Endothelial cell of umbilical vein (primary cell): ENCODE measurements around the gene OR2V1.

Experiments used
- EZH2 ChIP-seq: IDR thresholded peaks from 2 replicates; pipeline ENCODE4 v1.6.1; 2012; ENCODE audit warnings: borderline replicate concordance, low read depth, mild to moderate bottlenecking, moderate library complexity, low read length, inconsistent platforms; ENCODE audit not compliant: severe bottlenecking
- GATA2 ChIP-seq: IDR thresholded peaks from 2 replicates; pipeline ENCODE4 v1.7.0; 2011; ENCODE audit warnings: low read depth, mild to moderate bottlenecking, moderate library complexity, mixed read lengths, low read length; ENCODE audit not compliant: insufficient read length, insufficient read depth
- JUN ChIP-seq: IDR thresholded peaks from 2 replicates; pipeline ENCODE4 v1.6.1; 2011; ENCODE audit warnings: borderline replicate concordance, low read depth; ENCODE audit not compliant: insufficient read length, insufficient read depth
- MYC ChIP-seq: IDR thresholded peaks from one replicate; pipeline ENCODE4 v1.6.1; 2011; ENCODE audit warnings: mild to moderate bottlenecking, low read depth, low read length
- POLR2A ChIP-seq: IDR thresholded peaks from 2 replicates; pipeline ENCODE4 v1.6.1; 2012; ENCODE audit warnings: low read depth, mild to moderate bottlenecking, control low read depth, low read length
- POLR2AphosphoS5 ChIP-seq: IDR thresholded peaks from 2 replicates; pipeline ENCODE4 v1.6.1; 2012; ENCODE audit warnings: low read depth, mild to moderate bottlenecking, control low read depth, low read length, moderate library complexity; ENCODE audit not compliant: insufficient read depth
- TF ChIP-seq, protein P1 (sequence below), 2 donors: IDR thresholded peaks; 1 replicate in 1 of 2; 2 replicates in 1 of 2; pipeline ENCODE4 v1.5.1; 2011; ENCODE audit warnings: low read length in 2 of 2, mild to moderate bottlenecking in 2 of 2, moderate library complexity in 2 of 2, control low read depth in 1 of 2, inconsistent platforms in 1 of 2, low read depth in 1 of 2; ENCODE audit not compliant: insufficient read depth in 1 of 2; ENCODE audit errors: extremely low read depth in 1 of 2
- TF ChIP-seq, protein P2 (sequence below): IDR thresholded peaks from 2 replicates; pipeline ENCODE4 v1.6.1; 2011; ENCODE audit not compliant: insufficient read depth, insufficient read length

DNA sequence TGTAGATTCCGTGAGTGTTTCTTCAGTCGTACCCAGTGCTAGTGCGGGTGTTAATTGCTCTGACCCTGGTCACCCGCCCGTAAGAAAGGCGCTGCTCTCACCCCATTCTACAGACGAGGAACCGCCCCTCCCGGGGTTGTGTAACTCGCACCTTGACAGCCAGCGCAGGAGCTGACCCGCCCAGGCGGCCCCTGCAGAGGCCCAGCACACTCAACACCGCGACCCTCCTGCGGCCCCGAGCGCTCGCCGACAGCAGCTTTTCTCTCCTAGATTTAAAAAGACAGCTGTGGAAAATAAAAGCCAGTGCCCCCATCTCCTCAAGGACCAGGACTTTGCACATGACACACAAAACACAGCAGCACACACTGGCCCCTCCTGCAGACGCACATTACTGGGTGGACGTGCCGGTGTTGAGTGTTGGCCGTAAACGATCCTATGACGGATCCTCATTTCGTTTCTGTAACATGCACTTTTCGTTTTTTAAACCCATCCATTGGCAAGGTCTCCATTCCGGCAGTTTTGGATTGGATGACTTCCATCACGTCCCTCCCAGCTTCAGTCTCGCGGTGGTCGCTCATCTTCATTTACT lies 39.4 kb upstream of the OR2V1 start:
- TF ChIP-seq, protein P1, sequence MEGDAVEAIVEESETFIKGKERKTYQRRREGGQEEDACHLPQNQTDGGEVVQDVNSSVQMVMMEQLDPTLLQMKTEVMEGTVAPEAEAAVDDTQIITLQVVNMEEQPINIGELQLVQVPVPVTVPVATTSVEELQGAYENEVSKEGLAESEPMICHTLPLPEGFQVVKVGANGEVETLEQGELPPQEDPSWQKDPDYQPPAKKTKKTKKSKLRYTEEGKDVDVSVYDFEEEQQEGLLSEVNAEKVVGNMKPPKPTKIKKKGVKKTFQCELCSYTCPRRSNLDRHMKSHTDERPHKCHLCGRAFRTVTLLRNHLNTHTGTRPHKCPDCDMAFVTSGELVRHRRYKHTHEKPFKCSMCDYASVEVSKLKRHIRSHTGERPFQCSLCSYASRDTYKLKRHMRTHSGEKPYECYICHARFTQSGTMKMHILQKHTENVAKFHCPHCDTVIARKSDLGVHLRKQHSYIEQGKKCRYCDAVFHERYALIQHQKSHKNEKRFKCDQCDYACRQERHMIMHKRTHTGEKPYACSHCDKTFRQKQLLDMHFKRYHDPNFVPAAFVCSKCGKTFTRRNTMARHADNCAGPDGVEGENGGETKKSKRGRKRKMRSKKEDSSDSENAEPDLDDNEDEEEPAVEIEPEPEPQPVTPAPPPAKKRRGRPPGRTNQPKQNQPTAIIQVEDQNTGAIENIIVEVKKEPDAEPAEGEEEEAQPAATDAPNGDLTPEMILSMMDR (IDR thresholded peaks at IDR 0.05; ENCODE audit: extremely low read depth in 1 of 2, insufficient read depth in 1 of 2, low read depth in 1 of 2, low read length in 2 of 2) = no peak
- peak; percentile 65 for TF ChIP-seq EZH2
- TF ChIP-seq POLR2AphosphoS5 = no peak
- no peak for TF ChIP-seq POLR2A
- TF ChIP-seq, protein P2, sequence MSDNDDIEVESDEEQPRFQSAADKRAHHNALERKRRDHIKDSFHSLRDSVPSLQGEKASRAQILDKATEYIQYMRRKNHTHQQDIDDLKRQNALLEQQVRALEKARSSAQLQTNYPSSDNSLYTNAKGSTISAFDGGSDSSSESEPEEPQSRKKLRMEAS = no peak
- no peak for TF ChIP-seq MYC
- no peak for TF ChIP-seq JUN
- no peak for TF ChIP-seq GATA2
